Left renal pelvis (tissue), 4 donors: ENCODE results near the gene CDK13. TPM values are rescaled to one million over a fixed set of nuclear protein-coding genes. Genes with fewer than 3 reads are reported as not detected.
A peak's percentile ranks its signal among the peaks of the same experiment; 100 is the strongest.

ENCODE experiments used
- DNase-seq, 4 donors: peaks; one replicate each; pipeline ENCODE4 v3.0.0-alpha.2; 2013; ENCODE audit warnings: low read depth in 4 of 4, low spot score in 3 of 4
- polyA plus RNA-seq, 4 donors: library from polyadenylated mRNA; unstranded; fragments of 120-200 nt; gene quantifications; one replicate each; pipeline ENCODE4 v1.2.1, GENCODE V29; 2013; ENCODE audit not compliant: insufficient read length in 4 of 4

The CDK13 gene
- polyA plus RNA-seq, 4 donors: 51.7 to 75.5 (median 65.6) TPM

- DNase-seq: no peak
Observed at GRCh38 chr7:40003597-40003996, 53.5 kb downstream of the CDK13 start.

- DNase-seq: no peak
Observed at GRCh38 chr7:40008223-40008815, 58.3 kb downstream of the CDK13 start.

GRCh38 chr7:40009301-40009700, 59.2 kb downstream of the CDK13 start:
- no peak for DNase-seq

GRCh38 chr7:40014376-40014775, 64.3 kb downstream of the CDK13 start:
- no peak for DNase-seq

DNA sequence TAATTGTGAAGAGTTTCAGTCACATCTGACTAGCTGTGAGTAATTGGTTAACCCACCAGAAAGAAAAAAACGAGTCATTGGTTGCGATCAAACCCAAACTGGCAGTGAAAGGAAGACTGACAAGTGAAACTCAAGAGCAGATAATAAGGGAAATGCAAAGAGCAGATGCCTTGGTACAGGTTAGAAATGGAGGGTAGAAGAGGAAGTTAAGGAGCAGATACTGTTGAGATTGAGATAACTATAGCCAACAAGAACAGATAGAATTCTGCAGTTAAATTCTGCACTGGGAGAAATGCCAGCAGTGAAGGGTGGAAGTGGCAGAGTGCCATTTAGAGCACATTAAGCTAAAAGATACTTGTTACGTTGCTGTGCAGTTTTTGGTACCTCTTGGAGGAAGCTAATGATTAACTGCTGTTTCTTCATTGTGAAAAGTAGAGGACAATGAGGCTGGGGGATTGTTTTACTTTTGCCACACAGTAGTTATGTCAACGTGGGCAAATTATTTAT, 65.8 kb downstream of the CDK13 start:
- peak in 1 of 4 donors; percentile 7 for DNase-seq

DNA sequence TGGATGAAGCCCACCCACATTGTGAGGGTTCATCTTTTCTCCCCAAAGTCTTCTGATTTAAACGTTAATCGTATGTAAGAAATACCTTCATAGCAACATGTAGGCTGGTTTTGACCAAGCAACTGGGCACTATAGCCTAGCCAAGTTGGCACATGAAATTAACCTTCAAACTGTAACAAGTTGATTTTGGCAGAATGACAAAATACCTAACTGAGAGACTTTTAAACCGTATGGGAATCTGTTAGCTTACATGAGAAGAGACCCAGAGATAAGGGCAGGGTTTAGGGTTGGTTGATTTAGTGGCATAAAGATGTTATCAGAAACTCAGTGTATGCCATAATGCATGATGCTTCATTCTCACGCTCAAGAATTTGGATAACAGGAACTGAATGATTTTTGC, 69.5 kb downstream of the CDK13 start:
- no peak for DNase-seq

GRCh38 chr7:40024048-40024447, 74.0 kb downstream of the CDK13 start:
- DNase-seq: no peak

DNA sequence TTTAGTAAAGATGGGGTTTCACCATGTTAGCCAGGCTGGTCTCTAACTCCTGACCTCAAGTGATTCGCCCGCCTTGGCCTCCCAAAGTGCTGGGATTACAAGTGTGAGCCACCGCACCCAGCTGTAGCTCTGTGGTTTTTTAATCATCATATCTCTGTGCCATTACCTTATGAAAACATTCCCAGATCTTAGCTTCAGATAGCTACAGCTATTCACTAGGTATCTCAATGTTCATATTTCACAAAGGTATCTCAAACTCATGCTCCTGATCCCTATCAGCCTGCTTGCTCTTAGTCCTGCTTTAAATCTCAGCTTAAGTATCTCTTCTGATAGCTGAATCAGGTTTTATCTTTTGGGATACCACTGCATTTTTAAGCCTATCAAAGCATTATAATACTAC, 74.8 kb downstream of the CDK13 start:
- DNase-seq: no peak

DNA sequence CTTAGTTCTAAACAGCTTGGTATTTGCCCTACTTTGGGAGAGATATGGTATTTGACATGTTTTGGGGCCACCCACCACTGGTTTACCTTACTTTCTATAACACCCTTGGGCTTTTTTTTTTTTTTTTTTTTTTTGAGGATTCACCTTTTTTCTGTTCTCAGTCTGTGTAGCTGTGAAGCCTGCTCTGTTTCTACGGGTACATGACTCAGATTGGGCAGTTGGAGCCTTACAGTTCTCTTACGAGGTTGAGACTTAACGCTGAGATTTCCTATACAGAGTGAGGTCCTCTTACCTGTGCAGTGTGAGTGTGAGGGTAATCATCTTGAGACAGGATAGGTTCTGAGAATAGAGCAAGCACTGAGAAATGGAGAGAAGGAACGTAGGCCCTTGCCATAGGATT, 77.5 kb downstream of the CDK13 start:
- no peak for DNase-seq

GRCh38 chr7:40033826-40034225, 83.8 kb downstream of the CDK13 start:
- no peak for DNase-seq

GRCh38 chr7:40041456-40041855, 91.4 kb downstream of the CDK13 start:
- DNase-seq: no peak

- no peak for DNase-seq
Observed at GRCh38 chr7:40043164-40043563, 93.1 kb downstream of the CDK13 start.

DNA sequence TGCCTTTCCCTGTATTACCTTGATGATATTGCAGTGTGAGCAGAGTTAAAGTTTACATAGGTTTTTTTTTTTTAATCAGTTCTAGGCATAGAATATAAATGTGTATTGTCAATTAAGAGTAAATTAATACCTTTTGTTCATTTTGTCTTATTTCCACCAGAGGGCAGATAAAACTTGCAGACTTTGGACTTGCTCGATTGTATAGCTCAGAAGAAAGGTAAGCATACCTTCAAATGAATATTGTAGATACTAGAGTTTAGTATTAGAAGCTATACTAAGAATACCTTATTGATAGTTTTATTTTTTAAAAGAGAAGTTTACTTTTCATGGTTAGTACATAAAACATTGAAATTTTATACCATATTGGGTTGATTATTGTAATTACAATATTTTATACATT, 97.6 kb downstream of the CDK13 start:
- no peak for DNase-seq

GRCh38 chr7:40057292-40057691, 107.2 kb downstream of the CDK13 start:
- no peak for DNase-seq

DNA sequence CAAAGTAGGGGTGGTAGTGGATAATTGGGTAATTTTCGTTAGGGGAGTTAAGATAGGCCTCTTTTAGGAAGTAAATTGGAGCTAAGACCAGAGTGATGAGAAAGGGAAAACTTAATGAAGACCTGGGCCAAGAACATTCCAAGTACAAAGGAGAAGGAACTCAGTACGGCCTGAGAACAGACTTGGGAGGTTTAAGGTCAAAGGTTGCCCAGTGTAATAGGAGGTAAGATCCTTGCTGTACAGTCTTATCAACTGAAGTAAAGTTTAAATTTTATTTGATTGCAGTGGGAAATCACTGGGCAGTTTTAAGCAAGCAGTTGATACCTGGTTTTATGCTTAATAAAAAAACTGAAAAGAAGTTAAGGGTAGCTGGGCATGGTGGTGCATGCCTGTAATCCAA, 108.0 kb downstream of the CDK13 start:
- DNase-seq: no peak

- DNase-seq: no peak
Observed at GRCh38 chr7:40058636-40059035, 108.6 kb downstream of the CDK13 start.

- no peak for DNase-seq
Observed at GRCh38 chr7:40059057-40059456, 109.0 kb downstream of the CDK13 start.

- DNase-seq: no peak
Observed at GRCh38 chr7:40072268-40072667, 122.2 kb downstream of the CDK13 start.

DNA sequence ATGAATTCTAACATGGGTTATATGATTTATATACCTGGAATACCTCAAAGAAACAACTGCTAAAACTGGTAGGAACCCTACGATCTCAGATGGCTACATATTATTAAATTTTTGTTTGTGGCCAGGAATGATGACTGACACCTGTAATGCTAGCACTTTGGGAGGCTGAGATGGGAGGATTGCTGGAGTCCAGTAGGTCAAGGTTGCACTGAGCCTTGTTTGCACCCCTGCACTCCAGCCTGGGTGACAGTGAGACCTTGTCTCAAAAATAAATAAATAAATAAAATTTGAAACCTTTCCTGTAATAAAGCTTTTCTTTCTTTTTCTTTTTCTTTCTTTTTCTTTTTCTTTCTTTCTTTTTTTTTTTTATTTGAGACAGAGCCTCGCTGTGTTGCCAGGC, 123.2 kb downstream of the CDK13 start:
- DNase-seq: no peak

GRCh38 chr7:40077849-40078248, 127.8 kb downstream of the CDK13 start:
- DNase-seq: no peak

DNA sequence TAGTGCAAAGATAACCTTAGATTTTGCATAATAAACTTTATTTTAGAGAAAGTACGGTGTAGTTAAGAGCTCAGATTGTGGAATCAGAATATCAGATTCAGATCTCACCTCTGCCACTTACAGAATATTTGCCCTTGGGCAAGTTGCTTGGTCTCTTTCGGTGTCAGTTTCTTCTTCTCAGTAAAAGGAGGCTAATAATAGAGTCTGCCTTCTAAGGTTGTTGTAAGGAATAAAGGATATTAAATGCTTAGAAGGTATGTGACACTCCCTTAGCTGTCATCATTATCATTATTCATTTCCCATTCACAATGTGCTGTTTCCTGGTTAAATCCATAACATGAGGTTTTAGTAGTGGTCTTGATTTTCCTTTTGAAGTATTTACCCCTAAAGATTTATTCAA, 142.1 kb downstream of the CDK13 start:
- no peak for DNase-seq

- no peak for DNase-seq
Observed at GRCh38 chr7:40093631-40094350, 143.7 kb downstream of the CDK13 start.
